HepG2 (cell line): ENCODE data around the gene MAP3K2. TPM values are rescaled to one million over a fixed set of nuclear protein-coding genes. Genes with fewer than 3 reads are reported as not detected.

Experiments
- BORCS8-MEF2B ChIP-seq: sonication (generic); formaldehyde crosslinking; IDR thresholded peaks from 2 replicates; pipeline ENCODE4 v1.8.0; 2022; ENCODE audit warnings: mild to moderate bottlenecking, missing genetic modification reagents
- FLYWCH1 ChIP-seq: sonication (generic); formaldehyde crosslinking; IDR thresholded peaks from 2 replicates; pipeline ENCODE4 v1.8.1; 2023; ENCODE audit warnings: mild to moderate bottlenecking, missing genetic modification reagents
- FOXM1 ChIP-seq: sonication (generic); formaldehyde crosslinking; IDR thresholded peaks from 2 replicates; pipeline ENCODE4 v1.5.0; 2020; ENCODE audit warnings: missing genetic modification reagents
- GATAD1 ChIP-seq: IDR thresholded peaks from 2 replicates; pipeline ENCODE4 v1.6.1; 2016; ENCODE audit warnings: missing genetic modification reagents, missing compliant biosample characterization
- HIC2 ChIP-seq: sonication (generic); formaldehyde crosslinking; IDR thresholded peaks from 2 replicates; pipeline ENCODE4 v1.9.0; 2022; ENCODE audit warnings: low read depth, missing genetic modification reagents
- MYPOP ChIP-seq: sonication (generic); formaldehyde crosslinking; IDR thresholded peaks from 2 replicates; pipeline ENCODE4 v1.8.1; 2023; ENCODE audit warnings: mild to moderate bottlenecking, moderate library complexity, missing genetic modification reagents
- NFATC3 ChIP-seq: sonication (generic); formaldehyde crosslinking; IDR thresholded peaks from 2 replicates; pipeline ENCODE4 v1.5.1; 2020; ENCODE audit warnings: mild to moderate bottlenecking, missing genetic modification reagents
- PITX1 ChIP-seq: sonication (generic); formaldehyde crosslinking; IDR thresholded peaks from 2 replicates; pipeline ENCODE4 v1.5.1; 2020; ENCODE audit warnings: mild to moderate bottlenecking, missing genetic modification reagents
- PTBP1 ChIP-seq: fragments of 200-400 bp; formaldehyde crosslinking; IDR thresholded peaks from 2 replicates; pipeline ENCODE4 v1.6.1; 2018; ENCODE audit warnings: low read length, low read depth; ENCODE audit not compliant: poor library complexity, severe bottlenecking
- RARG ChIP-seq: sonication (generic); formaldehyde crosslinking; IDR thresholded peaks from 2 replicates; pipeline ENCODE4 v1.4.0; 2020; ENCODE audit warnings: low read depth, mild to moderate bottlenecking, missing genetic modification reagents
- SP2 ChIP-seq: sonication (generic); formaldehyde crosslinking; IDR thresholded peaks from 2 replicates; pipeline ENCODE4 v1.5.1; 2020; ENCODE audit warnings: mild to moderate bottlenecking, missing genetic modification reagents
- ZHX2 ChIP-seq, 2 experiments: sonication (generic) in 1 of 2; formaldehyde crosslinking in 1 of 2; IDR thresholded peaks; 2 replicates each; pipeline versions ENCODE4 v1.6.1 to v1.9.0; 2014 to 2022; ENCODE audit warnings: antibody characterized with exemption in 1 of 2, borderline replicate concordance in 1 of 2, inconsistent platforms in 1 of 2, low read depth in 1 of 2, missing genetic modification reagents in 1 of 2
- ZNF12 ChIP-seq: sonication (generic); formaldehyde crosslinking; IDR thresholded peaks from 2 replicates; pipeline ENCODE4 v1.5.0; 2020; ENCODE audit warnings: missing genetic modification reagents
- polyA plus RNA-seq, 8 experiments: library from polyadenylated mRNA; depleted of rRNA in 3 of 8; stranded (reverse) in 7 of 8; unstranded in 1 of 8; fragments of >200 nt; fragmentation: Illumina TruSeq in 4 of 8; extraction: Trizol in 4 of 8; gene quantifications; 2 replicates each; pipeline versions ENCODE4 v1.2.1 to v1.2.3, GENCODE V29; 2011 to 2016; ENCODE audit warnings: low read depth in 4 of 8, missing spikeins in 1 of 8, mixed read lengths in 1 of 8; ENCODE audit not compliant: insufficient read depth in 1 of 8
- total RNA-seq, 5 experiments: library from RNA; depleted of rRNA; stranded (reverse); fragments of >200 nt; fragmentation: Illumina TruSeq; extraction: Trizol; gene quantifications; 2 replicates each; pipeline ENCODE4 v1.2.3, GENCODE V29; 2016; ENCODE audit warnings: low read depth in 1 of 5
- TF ChIP-seq, protein P1 (sequence below): IDR thresholded peaks from 2 replicates; pipeline ENCODE4 v1.6.1; 2016
- TF ChIP-seq, protein P2 (sequence below): IDR thresholded peaks from 2 replicates; pipeline ENCODE4 v1.6.1; 2018; ENCODE audit warnings: missing genetic modification reagents, mild to moderate bottlenecking, missing compliant biosample characterization

MAP3K2 gene
- total and polyA plus RNA-seq, 2 of the 13 experiments (the other 11 are each of a cell fraction or from before 2014, with no cell fraction given): 12.2 to 37.2 TPM

- no peak for TF ChIP-seq HIC2 (CRISPR knock-in tag)
- no peak for TF ChIP-seq PTBP1
- TF ChIP-seq, protein P1, sequence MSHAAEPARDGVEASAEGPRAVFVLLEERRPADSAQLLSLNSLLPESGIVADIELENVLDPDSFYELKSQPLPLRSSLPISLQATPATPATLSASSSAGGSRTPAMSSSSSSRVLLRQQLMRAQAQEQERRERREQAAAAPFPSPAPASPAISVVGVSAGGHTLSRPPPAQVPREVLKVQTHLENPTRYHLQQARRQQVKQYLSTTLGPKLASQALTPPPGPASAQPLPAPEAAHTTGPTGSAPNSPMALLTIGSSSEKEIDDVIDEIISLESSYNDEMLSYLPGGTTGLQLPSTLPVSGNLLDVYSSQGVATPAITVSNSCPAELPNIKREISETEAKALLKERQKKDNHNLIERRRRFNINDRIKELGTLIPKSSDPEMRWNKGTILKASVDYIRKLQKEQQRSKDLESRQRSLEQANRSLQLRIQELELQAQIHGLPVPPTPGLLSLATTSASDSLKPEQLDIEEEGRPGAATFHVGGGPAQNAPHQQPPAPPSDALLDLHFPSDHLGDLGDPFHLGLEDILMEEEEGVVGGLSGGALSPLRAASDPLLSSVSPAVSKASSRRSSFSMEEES (CRISPR knock-in tag): peak; percentile 36; the same call in 1 of the 2 replicates
- TF ChIP-seq FOXM1 (CRISPR knock-in tag): no peak
- TF ChIP-seq ZHX2 (IDR thresholded peaks at IDR 0.05; ENCODE audit: low read depth): peak; percentile 67; the same call in 1 of the 2 replicates
- TF ChIP-seq ZHX2 (CRISPR knock-in tag; IDR thresholded peaks at IDR 0.05; ENCODE audit: borderline replicate concordance): no peak
- peak; percentile 55 for TF ChIP-seq GATAD1
- TF ChIP-seq, protein P2, sequence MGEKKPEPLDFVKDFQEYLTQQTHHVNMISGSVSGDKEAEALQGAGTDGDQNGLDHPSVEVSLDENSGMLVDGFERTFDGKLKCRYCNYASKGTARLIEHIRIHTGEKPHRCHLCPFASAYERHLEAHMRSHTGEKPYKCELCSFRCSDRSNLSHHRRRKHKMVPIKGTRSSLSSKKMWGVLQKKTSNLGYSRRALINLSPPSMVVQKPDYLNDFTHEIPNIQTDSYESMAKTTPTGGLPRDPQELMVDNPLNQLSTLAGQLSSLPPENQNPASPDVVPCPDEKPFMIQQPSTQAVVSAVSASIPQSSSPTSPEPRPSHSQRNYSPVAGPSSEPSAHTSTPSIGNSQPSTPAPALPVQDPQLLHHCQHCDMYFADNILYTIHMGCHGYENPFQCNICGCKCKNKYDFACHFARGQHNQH (CRISPR knock-in tag): peak; percentile 63; the same call in 1 of the 2 replicates
- no peak for TF ChIP-seq RARG (CRISPR knock-in tag)
- TF ChIP-seq BORCS8-MEF2B (CRISPR knock-in tag): 0 out of 2 replicates have a peak, but pooled peaks have one; percentile 53
- peak; percentile 52; the same call in 1 of the 2 replicates for TF ChIP-seq ZNF12 (CRISPR knock-in tag)
- no peak for TF ChIP-seq FLYWCH1 (CRISPR knock-in tag)
- peak; percentile 82 for TF ChIP-seq MYPOP (CRISPR knock-in tag)
- TF ChIP-seq SP2: no peak
- peak; percentile 73 for TF ChIP-seq PITX1
- 0 out of 2 replicates have a peak, but pooled peaks have one; percentile 26 for TF ChIP-seq NFATC3
Observed at GRCh38 chr2:127386764-127387654, 766 bp downstream of the MAP3K2 start (continued).
